Renal cortex interstitium (tissue), 11 donors: ENCODE data around the gene CEP41. TPM values are rescaled to one million over a fixed set of nuclear protein-coding genes. Genes with fewer than 3 reads are reported as not detected.
A peak's percentile ranks its signal among the peaks of the same experiment; 100 is the strongest.

ENCODE experiments used
- DNase-seq, 11 donors: peaks; one replicate each; pipeline ENCODE4 v3.0.0-alpha.2; 2013; ENCODE audit warnings: low read depth in 9 of 11, low spot score in 4 of 11; ENCODE audit errors: extremely low read depth in 1 of 11
- polyA plus RNA-seq, 3 donors: library from polyadenylated mRNA; unstranded; fragments of 120-200 nt; gene quantifications; one replicate each; pipeline ENCODE4 v1.2.1, GENCODE V29; 2013; ENCODE audit not compliant: insufficient read length in 3 of 3

CEP41 gene
- polyA plus RNA-seq, 3 donors = 28.2 to 29.6 (median 29.4) TPM

GRCh38 chr7:130365511-130366441 is 75.0 kb downstream of the CEP41 start:
- DNase-seq = peak in 5 of 11 donors; percentile 70 to 85 (median 81)

- DNase-seq = no peak
Measured at GRCh38 chr7:130365088-130365487, 75.7 kb downstream of the CEP41 start.

GRCh38 chr7:130364451-130364850 is 76.4 kb downstream of the CEP41 start:
- DNase-seq = no peak

- DNase-seq = no peak
Measured at GRCh38 chr7:130363026-130363847, 77.6 kb downstream of the CEP41 start.

- DNase-seq = no peak
Measured at GRCh38 chr7:130362251-130362816, 78.5 kb downstream of the CEP41 start.

GRCh38 chr7:130361681-130362080 is 79.1 kb downstream of the CEP41 start:
- DNase-seq = no peak

- no peak for DNase-seq
Measured at GRCh38 chr7:130360518-130360917, 80.3 kb downstream of the CEP41 start.

GRCh38 chr7:130359276-130359857 is 81.4 kb downstream of the CEP41 start:
- DNase-seq = no peak

GRCh38 chr7:130358471-130358870 is 82.3 kb downstream of the CEP41 start:
- DNase-seq = no peak

- DNase-seq = no peak
Measured at GRCh38 chr7:130356876-130357611, 83.8 kb downstream of the CEP41 start.

GRCh38 chr7:130356121-130356875 is 84.5 kb downstream of the CEP41 start:
- peak; percentile 80 to 93 (median 84) for DNase-seq

- DNase-seq = no peak
Measured at GRCh38 chr7:130353196-130353595, 87.6 kb downstream of the CEP41 start.

- no peak for DNase-seq
Measured at GRCh38 chr7:130352194-130353074, 88.4 kb downstream of the CEP41 start.

- DNase-seq = no peak
Measured at GRCh38 chr7:130351791-130352090, 89.1 kb downstream of the CEP41 start.

- DNase-seq = no peak
Measured at GRCh38 chr7:130350945-130351790, 89.6 kb downstream of the CEP41 start.
